Psoas muscle (tissue), 8 donors: ENCODE measurements around the gene RMI1. TPM values are rescaled to one million over a fixed set of nuclear protein-coding genes. Genes with fewer than 3 reads are reported as not detected.

Experiments
- ATAC-seq, 4 donors: fragments of 200-7000 bp; cut with Tn5 transposase; one replicate each; pipeline ENCODE4 v1.9.1; 2020; ENCODE audit warnings: moderate library complexity in 3 of 4, mild to moderate bottlenecking in 2 of 4
- DNase-seq, 2 donors: peaks; one replicate each; pipeline ENCODE4 v3.0.0-alpha.2; 2020
- H3K27ac ChIP-seq: fragments of 200-600 bp; one replicate; pipeline ENCODE4 v1.8.0; 2022
- H3K27me3 ChIP-seq, 3 donors: fragments of 200-600 bp in 1 of 3; one replicate each; pipeline versions ENCODE4 v1.6.1 to v1.8.0; 2013 to 2022; ENCODE audit warnings: low read length in 2 of 3, mild to moderate bottlenecking in 2 of 3, moderate library complexity in 1 of 3; ENCODE audit not compliant: insufficient read depth in 3 of 3
- H3K36me3 ChIP-seq, 2 donors: fragments of 200-600 bp in 1 of 2; one replicate each; pipeline versions ENCODE4 v1.6.1 to v1.8.0; 2013 to 2022; ENCODE audit warnings: low read depth in 1 of 2, mild to moderate bottlenecking in 1 of 2, moderate library complexity in 1 of 2; ENCODE audit not compliant: insufficient read depth in 1 of 2
- H3K4me1 ChIP-seq: fragments of 200-600 bp; one replicate; pipeline ENCODE4 v1.8.0; 2022
- H3K4me3 ChIP-seq: fragments of 200-600 bp; one replicate; pipeline ENCODE4 v1.8.0; 2022; ENCODE audit warnings: mild to moderate bottlenecking
- H3K9me3 ChIP-seq: fragments of 200-600 bp; one replicate; pipeline ENCODE4 v1.8.0; 2022
- CTCF ChIP-seq: fragments of 200-600 bp; IDR thresholded peaks from one replicate; pipeline ENCODE4 v1.8.0; 2022; ENCODE audit warnings: antibody characterized with exemption
- WGBS, 3 donors: extraction: QIAGEN DNeasy Blood & Tissue Kit; methylation state at CpG; one replicate each; pipeline versions ENCODE4 v1.1.6 to v1.1.7; 2013; 5-methylcytosine and 5-hydroxymethylcytosine counted together
- intact Hi-C, 2 donors: fragments of 100-400 bp; cut with DNase I; formaldehyde crosslinking; loops; one replicate each; pipeline versions ENCODE4 v1.11.0 to v1.14.2; 2022
- polyA plus RNA-seq, 3 donors: library from polyadenylated mRNA; stranded (reverse); fragments of 200-250 nt; gene quantifications; one replicate each; pipeline ENCODE4 v1.2.3, GENCODE V29; 2013
- total RNA-seq, 4 donors: library from RNA; stranded (reverse); fragmentation: NEBNext Ultra II Directional in 2 of 4; extraction: Animal tissue kit (Norgen Biotek cat#: 25700) in 2 of 4; gene quantifications; one replicate each; pipeline versions ENCODE4 v1.2.1 to v1.2.4, GENCODE V29; 2021 to 2023
- donor health status: healthy with polysubstance abuse.
- donor health status: DM: no; HTN: no; CAD: no; lungs with moderate emphysema.
- donor health status: Bipolar disorder and iron deficiency.
- donor health status: healthy.
- donor health status: DM: yes; HTN: yes; CAD: no.
- donor health status: DM: no; HTN: no; CAD: no.
- donor health status: DM: no; HTN: no; CAD: no.
- donor health status: DM: yes; HTN: yes; CAD: no.

The RMI1 gene
- total and polyA plus RNA-seq, 7 donors: 2.4 to 15.1 (median 4.1) TPM

- Histone ChIP-seq H3K4me1 (no peaks in the 10 kb centered on the region), H3K27me3 (no peaks in the 10 kb centered on the region), H3K4me3 (peak overlapping the region; percentile 71), H3K27ac (peak overlapping the region; percentile 80), H3K36me3 (peaks cover 0 to 34% of the 10 kb centered on the region in 2 donors), H3K9me3 (no peaks in the 10 kb centered on the region)
- DNase-seq: peak; percentile 83 to 91
- WGBS, 3 donors: 0 to 2% (median 1%) methylated on average over 55 to 57 of the region's 57 CpGs
- peak; percentile 86 to 94 (median 92) for ATAC-seq
- no peak for TF ChIP-seq CTCF
- intact Hi-C loops: loop anchor here in 1 of 2 donors (2.0 kb wide), 1 partner anchor 24 kb away; the partner anchor contains the start of genes HNRNPK and RMI1
Measured at GRCh38 chr9:83956436-83957247, 24.0 kb upstream of the RMI1 start.

GRCh38 chr9:83957248-83957513 lies 23.4 kb upstream of the RMI1 start:
- Histone ChIP-seq H3K9me3 (no peaks in the 10 kb centered on the region), H3K4me1 (no peaks in the 10 kb centered on the region), H3K27me3 (no peaks in the 10 kb centered on the region), H3K36me3 (peaks cover 0 to 28% of the 10 kb centered on the region in 2 donors), H3K4me3 (peak overlapping the region; percentile 71), H3K27ac (peak overlapping the region; percentile 80)
- DNase-seq: no peak
- TF ChIP-seq CTCF: no peak
- intact Hi-C loops: loop anchor here in 1 of 2 donors (2.0 kb wide), 1 partner anchor 24 kb away; the partner anchor contains the start of genes HNRNPK and RMI1
- WGBS, 3 donors: 34 to 58% (median 40%) methylated on average over 4 of the region's 4 CpGs
- ATAC-seq: peak in 1 of 4 donors; percentile 3

GRCh38 chr9:83959061-83959460 lies 21.5 kb upstream of the RMI1 start:
- TF ChIP-seq CTCF: no peak
- H3K9me3 ChIP-seq: no peaks in the 10 kb centered on the region
- no peaks in the 10 kb centered on the region for H3K4me1 ChIP-seq
- ATAC-seq: peak; percentile 19 to 48 (median 24)
- WGBS, 3 donors: 36 to 43% (median 40%) methylated on average over 4 of the region's 4 CpGs
- H3K27me3 ChIP-seq: no peaks in the 10 kb centered on the region
- no peak overlapping the region for H3K4me3 ChIP-seq
- no peak for DNase-seq
- no peak overlapping the region for H3K27ac ChIP-seq
- peaks cover 0 to 11% of the 10 kb centered on the region in 2 donors for H3K36me3 ChIP-seq
- intact Hi-C loops: no loop called here

- DNase-seq: no peak
- intact Hi-C loops: no loop called here
- H3K27ac ChIP-seq: no peak overlapping the region
- no peak for ATAC-seq
- H3K4me3 ChIP-seq: no peak overlapping the region
- H3K4me1 ChIP-seq: no peaks in the 10 kb centered on the region
- H3K9me3 ChIP-seq: no peaks in the 10 kb centered on the region
- no peaks in the 10 kb centered on the region for H3K36me3 ChIP-seq
- WGBS, 3 donors: 88 to 95% (median 91%) methylated on average over 5 of the region's 5 CpGs
- TF ChIP-seq CTCF: no peak
- no peaks in the 10 kb centered on the region for H3K27me3 ChIP-seq
Measured at GRCh38 chr9:83960991-83961390, 19.6 kb upstream of the RMI1 start.
